Effector memory CD4-positive, alpha-beta T cell (primary cell): ENCODE data around the gene SPIRE1.

Source experiments
- DNase-seq, 3 donors: peaks; one replicate each; pipeline ENCODE4 v3.0.0-alpha.2; 2020
- H3K27ac ChIP-seq: 2 replicates; pipeline ENCODE4 v1.7.0; 2013; ENCODE audit warnings: mild to moderate bottlenecking, low read length, moderate library complexity; ENCODE audit not compliant: insufficient read depth, poor library complexity, severe bottlenecking
- H3K27me3 ChIP-seq: replicated peaks from 2 replicates; pipeline ENCODE4 v1.7.0; 2013; ENCODE audit warnings: mild to moderate bottlenecking, low read length; ENCODE audit not compliant: insufficient read depth, control insufficient read depth, poor library complexity, severe bottlenecking
- H3K36me3 ChIP-seq: 2 replicates; pipeline ENCODE4 v1.7.0; 2013; ENCODE audit warnings: mild to moderate bottlenecking, low read length, moderate library complexity; ENCODE audit not compliant: control insufficient read depth, insufficient read depth
- H3K4me1 ChIP-seq: 2 replicates; pipeline ENCODE4 v1.7.0; 2013; ENCODE audit warnings: low read length, mild to moderate bottlenecking; ENCODE audit not compliant: control insufficient read depth, insufficient read depth, poor library complexity, severe bottlenecking
- H3K4me3 ChIP-seq: 2 replicates; pipeline ENCODE4 v1.7.0; 2013; ENCODE audit warnings: low read length, low read depth, mild to moderate bottlenecking; ENCODE audit not compliant: insufficient read depth, poor library complexity, severe bottlenecking
- H3K9me3 ChIP-seq: 2 replicates; pipeline ENCODE4 v1.7.0; 2013; ENCODE audit warnings: mild to moderate bottlenecking, low read length, moderate library complexity; ENCODE audit not compliant: control insufficient read depth

Gene SPIRE1

GRCh38 chr18:12477606-12478005 is 180.3 kb downstream of the SPIRE1 start:
- no peaks in the 10 kb centered on the region for H3K4me1 ChIP-seq
- no peaks in the 10 kb centered on the region for H3K27me3 ChIP-seq
- no peak for DNase-seq
- no peaks in the 10 kb centered on the region for H3K36me3 ChIP-seq
- H3K27ac ChIP-seq = no peak overlapping the region
- no peaks in the 10 kb centered on the region for H3K9me3 ChIP-seq
- H3K4me3 ChIP-seq = no peak overlapping the region

GRCh38 chr18:12476955-12477354 is 181.0 kb downstream of the SPIRE1 start:
- H3K36me3 ChIP-seq = no peaks in the 10 kb centered on the region
- no peak overlapping the region for H3K27ac ChIP-seq
- H3K9me3 ChIP-seq = no peaks in the 10 kb centered on the region
- no peaks in the 10 kb centered on the region for H3K4me1 ChIP-seq
- no peak for DNase-seq
- no peaks in the 10 kb centered on the region for H3K27me3 ChIP-seq
- H3K4me3 ChIP-seq = no peak overlapping the region

- H3K27ac ChIP-seq = no peak overlapping the region
- no peak for DNase-seq
- H3K4me3 ChIP-seq = no peak overlapping the region
- H3K27me3 ChIP-seq = no peaks in the 10 kb centered on the region
- H3K4me1 ChIP-seq = no peaks in the 10 kb centered on the region
- H3K36me3 ChIP-seq = no peaks in the 10 kb centered on the region
- H3K9me3 ChIP-seq = no peaks in the 10 kb centered on the region
Observed at GRCh38 chr18:12474876-12475275, 183.0 kb downstream of the SPIRE1 start.

GRCh38 chr18:12474146-12474545 is 183.8 kb downstream of the SPIRE1 start:
- no peaks in the 10 kb centered on the region for H3K9me3 ChIP-seq
- no peak overlapping the region for H3K27ac ChIP-seq
- H3K36me3 ChIP-seq = no peaks in the 10 kb centered on the region
- DNase-seq = no peak
- no peaks in the 10 kb centered on the region for H3K27me3 ChIP-seq
- H3K4me3 ChIP-seq = no peak overlapping the region
- no peaks in the 10 kb centered on the region for H3K4me1 ChIP-seq

- no peaks in the 10 kb centered on the region for H3K9me3 ChIP-seq
- H3K4me1 ChIP-seq = no peaks in the 10 kb centered on the region
- no peak for DNase-seq
- no peak overlapping the region for H3K4me3 ChIP-seq
- H3K27me3 ChIP-seq = no peaks in the 10 kb centered on the region
- no peaks in the 10 kb centered on the region for H3K36me3 ChIP-seq
- H3K27ac ChIP-seq = no peak overlapping the region
Observed at GRCh38 chr18:12470382-12471075, 187.4 kb downstream of the SPIRE1 start.

GRCh38 chr18:12468445-12468844 is 189.5 kb downstream of the SPIRE1 start:
- no peaks in the 10 kb centered on the region for H3K4me1 ChIP-seq
- no peak overlapping the region for H3K4me3 ChIP-seq
- DNase-seq = no peak
- no peaks in the 10 kb centered on the region for H3K27me3 ChIP-seq
- H3K9me3 ChIP-seq = no peaks in the 10 kb centered on the region
- no peak overlapping the region for H3K27ac ChIP-seq
- no peaks in the 10 kb centered on the region for H3K36me3 ChIP-seq

GRCh38 chr18:12464731-12465130 is 193.2 kb downstream of the SPIRE1 start:
- DNase-seq = no peak
- Histone ChIP-seq H3K4me1 (no peaks in the 10 kb centered on the region), H3K9me3 (no peaks in the 10 kb centered on the region), H3K4me3 (no peak overlapping the region), H3K36me3 (no peaks in the 10 kb centered on the region), H3K27me3 (no peaks in the 10 kb centered on the region), H3K27ac (no peak overlapping the region)

- Histone ChIP-seq H3K4me1 (no peaks in the 10 kb centered on the region), H3K4me3 (no peak overlapping the region), H3K27me3 (no peaks in the 10 kb centered on the region), H3K27ac (no peak overlapping the region), H3K9me3 (no peaks in the 10 kb centered on the region), H3K36me3 (no peaks in the 10 kb centered on the region)
- no peak for DNase-seq
Observed at GRCh38 chr18:12463191-12463590, 194.7 kb downstream of the SPIRE1 start.

- H3K36me3 ChIP-seq = no peaks in the 10 kb centered on the region
- H3K4me1 ChIP-seq = no peaks in the 10 kb centered on the region
- no peaks in the 10 kb centered on the region for H3K27me3 ChIP-seq
- no peak overlapping the region for H3K27ac ChIP-seq
- no peak for DNase-seq
- no peak overlapping the region for H3K4me3 ChIP-seq
- no peaks in the 10 kb centered on the region for H3K9me3 ChIP-seq
Observed at GRCh38 chr18:12462242-12462641, 195.7 kb downstream of the SPIRE1 start.

GRCh38 chr18:12461326-12461725 is 196.6 kb downstream of the SPIRE1 start:
- no peaks in the 10 kb centered on the region for H3K27me3 ChIP-seq
- no peaks in the 10 kb centered on the region for H3K4me1 ChIP-seq
- no peak for DNase-seq
- no peak overlapping the region for H3K4me3 ChIP-seq
- no peaks in the 10 kb centered on the region for H3K9me3 ChIP-seq
- no peaks in the 10 kb centered on the region for H3K36me3 ChIP-seq
- H3K27ac ChIP-seq = no peak overlapping the region
